Activated naive CD8-positive, alpha-beta T cell treated with anti-CD3 and anti-CD28 coated beads, Interleukin-2, amount 50 U/mL, for 24 hours (primary cell): ENCODE measurements around the gene CEP135.
A peak's percentile ranks its signal among the peaks of the same experiment; 100 is the strongest.
"Not testable (repeated sequence)": the region's sequence is repeated elsewhere in the genome, so short reads cannot be mapped to it uniquely, and the experiment has no call there.

Experiments
- ATAC-seq: fragments of 150-1000 bp; cut with Tn5 transposase; one replicate; pipeline ENCODE4 v1.10.0; 2021
- DNase-seq: peaks from one replicate; pipeline ENCODE4 v3.0.0; 2021
- H3K27ac Mint-ChIP-seq: one replicate; pipeline ENCODE4 v1.8.0; 2021; ENCODE audit warnings: mild to moderate bottlenecking, mixed read lengths
- H3K27me3 Mint-ChIP-seq: one replicate; pipeline ENCODE4 v1.8.0; 2021; ENCODE audit warnings: mixed read lengths
- H3K36me3 Mint-ChIP-seq: one replicate; pipeline ENCODE4 v1.8.0; 2021; ENCODE audit warnings: low read depth, mixed read lengths
- H3K4me1 Mint-ChIP-seq: one replicate; pipeline ENCODE4 v1.8.0; 2021; ENCODE audit warnings: mixed read lengths
- H3K4me3 Mint-ChIP-seq: one replicate; pipeline ENCODE4 v1.8.0; 2021; ENCODE audit warnings: mild to moderate bottlenecking, moderate library complexity, mixed read lengths
- H3K9me3 Mint-ChIP-seq: one replicate; pipeline ENCODE4 v1.8.0; 2021; ENCODE audit warnings: mixed read lengths

CEP135 gene

GRCh38 chr4:55965585-55965984 lies 16.8 kb downstream of the CEP135 start:
- no peak overlapping the region for H3K27ac Mint-ChIP-seq
- no peaks in the 10 kb centered on the region for H3K9me3 Mint-ChIP-seq
- H3K36me3 Mint-ChIP-seq = peaks cover 39% of the 10 kb centered on the region
- H3K27me3 Mint-ChIP-seq = no peaks in the 10 kb centered on the region
- no peak for DNase-seq
- H3K4me3 Mint-ChIP-seq = no peak overlapping the region
- no peak for ATAC-seq
- H3K4me1 Mint-ChIP-seq = no peaks in the 10 kb centered on the region

GRCh38 chr4:55966324-55966723 lies 17.6 kb downstream of the CEP135 start:
- H3K27ac Mint-ChIP-seq, DNase-seq, H3K27me3 Mint-ChIP-seq, H3K4me3 Mint-ChIP-seq, H3K4me1 Mint-ChIP-seq, H3K9me3 Mint-ChIP-seq, ATAC-seq: not testable (repeated sequence)
- peaks cover 39% of the 10 kb centered on the region for H3K36me3 Mint-ChIP-seq

- H3K9me3 Mint-ChIP-seq = no peaks in the 10 kb centered on the region
- ATAC-seq (no peak), DNase-seq (no peak)
- H3K36me3 Mint-ChIP-seq = peaks cover 41% of the 10 kb centered on the region
- H3K4me1 Mint-ChIP-seq = no peaks in the 10 kb centered on the region
- no peak overlapping the region for H3K4me3 Mint-ChIP-seq
- no peaks in the 10 kb centered on the region for H3K27me3 Mint-ChIP-seq
- no peak overlapping the region for H3K27ac Mint-ChIP-seq
These were observed 18.6 kb downstream of the CEP135 start for GRCh38 chr4:55967376-55967775.

- Mint-ChIP-seq H3K4me3 (no peak overlapping the region), H3K4me1 (no peaks in the 10 kb centered on the region), H3K27me3 (no peaks in the 10 kb centered on the region), H3K36me3 (peaks cover 32% of the 10 kb centered on the region), H3K27ac (no peak overlapping the region), H3K9me3 (no peaks in the 10 kb centered on the region)
- no peak for ATAC-seq
- no peak for DNase-seq
These were observed 24.9 kb downstream of the CEP135 start for GRCh38 chr4:55973650-55974049.

- H3K9me3 Mint-ChIP-seq = no peaks in the 10 kb centered on the region
- peaks cover 40% of the 10 kb centered on the region for H3K36me3 Mint-ChIP-seq
- H3K27ac Mint-ChIP-seq = no peak overlapping the region
- no peak for DNase-seq
- H3K4me3 Mint-ChIP-seq = no peak overlapping the region
- ATAC-seq = no peak
- peaks cover 19% of the 10 kb centered on the region for H3K4me1 Mint-ChIP-seq
- no peaks in the 10 kb centered on the region for H3K27me3 Mint-ChIP-seq
These were observed 29.1 kb downstream of the CEP135 start for GRCh38 chr4:55977811-55978210.

- peaks cover 46% of the 10 kb centered on the region for H3K36me3 Mint-ChIP-seq
- H3K9me3 Mint-ChIP-seq = no peaks in the 10 kb centered on the region
- no peaks in the 10 kb centered on the region for H3K27me3 Mint-ChIP-seq
- H3K4me3 Mint-ChIP-seq = no peak overlapping the region
- H3K4me1 Mint-ChIP-seq = peaks cover 19% of the 10 kb centered on the region
- ATAC-seq = no peak
- H3K27ac Mint-ChIP-seq = no peak overlapping the region
- DNase-seq = no peak
These were observed 30.8 kb downstream of the CEP135 start for GRCh38 chr4:55979562-55979961.

- H3K27ac Mint-ChIP-seq = peak overlapping the region; percentile 57
- peak; percentile 61 for ATAC-seq
- peak overlapping the region; percentile 42 for H3K4me3 Mint-ChIP-seq
- peaks cover 45% of the 10 kb centered on the region for H3K36me3 Mint-ChIP-seq
- no peaks in the 10 kb centered on the region for H3K9me3 Mint-ChIP-seq
- peaks cover 19% of the 10 kb centered on the region for H3K4me1 Mint-ChIP-seq
- DNase-seq = no peak
- no peaks in the 10 kb centered on the region for H3K27me3 Mint-ChIP-seq
These were observed 32.0 kb downstream of the CEP135 start for GRCh38 chr4:55980725-55981124.

- Mint-ChIP-seq H3K36me3 (peaks cover 50% of the 10 kb centered on the region), H3K27ac (no peak overlapping the region), H3K9me3 (no peaks in the 10 kb centered on the region)
These were observed 34.2 kb downstream of the CEP135 start for GRCh38 chr4:55982976-55983375.

GRCh38 chr4:55989766-55990165 lies 41.0 kb downstream of the CEP135 start:
- Mint-ChIP-seq H3K4me3 (no peak overlapping the region), H3K27me3 (no peaks in the 10 kb centered on the region), H3K27ac (no peak overlapping the region), H3K36me3 (peaks cover 45% of the 10 kb centered on the region), H3K9me3 (no peaks in the 10 kb centered on the region), H3K4me1 (peaks cover 31% of the 10 kb centered on the region)
- DNase-seq (no peak), ATAC-seq (no peak)

More at GRCh38 chr4:55982976-55983375, 34.2 kb downstream of the CEP135 start:
- H3K4me3 Mint-ChIP-seq = no peak overlapping the region
- ATAC-seq = no peak
- peaks cover 19% of the 10 kb centered on the region for H3K4me1 Mint-ChIP-seq
- no peak for DNase-seq
- no peaks in the 10 kb centered on the region for H3K27me3 Mint-ChIP-seq

GRCh38 chr4:55993994-55994663 lies 45.4 kb downstream of the CEP135 start:
- H3K9me3 Mint-ChIP-seq = peaks cover under 1% of the 10 kb centered on the region
- H3K27ac Mint-ChIP-seq = peak overlapping the region; percentile 72
- peaks cover 63% of the 10 kb centered on the region for H3K36me3 Mint-ChIP-seq
- H3K27me3 Mint-ChIP-seq = no peaks in the 10 kb centered on the region
- DNase-seq = no peak
- peak; percentile 94 for ATAC-seq
- H3K4me1 Mint-ChIP-seq = peaks cover 36% of the 10 kb centered on the region
- no peak overlapping the region for H3K4me3 Mint-ChIP-seq

- Mint-ChIP-seq H3K4me1 (peaks cover 35% of the 10 kb centered on the region), H3K36me3 (peaks cover 76% of the 10 kb centered on the region), H3K27me3 (no peaks in the 10 kb centered on the region), H3K4me3 (no peak overlapping the region), H3K9me3 (peaks cover 5% of the 10 kb centered on the region), H3K27ac (no peak overlapping the region)
- DNase-seq (no peak), ATAC-seq (no peak)
These were observed 47.9 kb downstream of the CEP135 start for GRCh38 chr4:55996646-55997045.

GRCh38 chr4:56003606-56004005 lies 54.9 kb downstream of the CEP135 start:
- ATAC-seq (no peak), DNase-seq (no peak)
- Mint-ChIP-seq H3K4me1 (peaks cover 22% of the 10 kb centered on the region), H3K9me3 (peaks cover 12% of the 10 kb centered on the region), H3K27me3 (no peaks in the 10 kb centered on the region), H3K4me3 (no peak overlapping the region), H3K27ac (no peak overlapping the region), H3K36me3 (peaks cover 83% of the 10 kb centered on the region)

- H3K36me3 Mint-ChIP-seq = peaks cover 79% of the 10 kb centered on the region
- no peak overlapping the region for H3K27ac Mint-ChIP-seq
- no peak for ATAC-seq
- no peaks in the 10 kb centered on the region for H3K27me3 Mint-ChIP-seq
- no peak for DNase-seq
- H3K9me3 Mint-ChIP-seq = peaks cover 11% of the 10 kb centered on the region
- no peak overlapping the region for H3K4me3 Mint-ChIP-seq
- peaks cover 22% of the 10 kb centered on the region for H3K4me1 Mint-ChIP-seq
These were observed 55.5 kb downstream of the CEP135 start for GRCh38 chr4:56004235-56004634.

GRCh38 chr4:56007154-56007553 lies 58.4 kb downstream of the CEP135 start:
- no peak overlapping the region for H3K4me3 Mint-ChIP-seq
- no peaks in the 10 kb centered on the region for H3K27me3 Mint-ChIP-seq
- peaks cover 18% of the 10 kb centered on the region for H3K4me1 Mint-ChIP-seq
- no peak for ATAC-seq
- H3K27ac Mint-ChIP-seq = no peak overlapping the region
- no peak for DNase-seq
- peaks cover 4% of the 10 kb centered on the region for H3K9me3 Mint-ChIP-seq
- peaks cover 74% of the 10 kb centered on the region for H3K36me3 Mint-ChIP-seq

GRCh38 chr4:56008206-56008605 lies 59.5 kb downstream of the CEP135 start:
- H3K4me3 Mint-ChIP-seq = no peak overlapping the region
- DNase-seq (no peak), ATAC-seq (no peak)
- H3K27me3 Mint-ChIP-seq = no peaks in the 10 kb centered on the region
- H3K9me3 Mint-ChIP-seq = peaks cover 4% of the 10 kb centered on the region
- H3K4me1 Mint-ChIP-seq = peaks cover 18% of the 10 kb centered on the region
- H3K27ac Mint-ChIP-seq = no peak overlapping the region
- peaks cover 73% of the 10 kb centered on the region for H3K36me3 Mint-ChIP-seq

GRCh38 chr4:56026596-56026995 lies 77.9 kb downstream of the CEP135 start:
- Mint-ChIP-seq H3K27ac (no peak overlapping the region), H3K4me3 (no peak overlapping the region), H3K27me3 (no peaks in the 10 kb centered on the region), H3K9me3 (peaks cover 10% of the 10 kb centered on the region), H3K36me3 (peaks cover 46% of the 10 kb centered on the region), H3K4me1 (no peaks in the 10 kb centered on the region)
- no peak for ATAC-seq
- DNase-seq = no peak
